Adipocyte (in vitro differentiated cells): Measurements from ENCODE around the gene NBL1.

ENCODE experiments used
- DNase-seq: peaks from one replicate; pipeline ENCODE4 v3.0.0-alpha.2; 2015; ENCODE audit warnings: low read depth
- H3K27me3 ChIP-seq: replicated peaks from 2 replicates; pipeline ENCODE4 v1.7.0; 2013; ENCODE audit warnings: mild to moderate bottlenecking, low read length, moderate library complexity; ENCODE audit not compliant: control insufficient read depth, insufficient read depth
- H3K36me3 ChIP-seq: 2 replicates; pipeline ENCODE4 v1.7.0; 2013; ENCODE audit warnings: low read length, mild to moderate bottlenecking, moderate library complexity; ENCODE audit not compliant: control insufficient read depth, insufficient read depth, severe bottlenecking
- H3K4me1 ChIP-seq: 2 replicates; pipeline ENCODE4 v1.7.0; 2013; ENCODE audit warnings: mild to moderate bottlenecking, low read length, moderate library complexity; ENCODE audit not compliant: control insufficient read depth, insufficient read depth
- H3K4me3 ChIP-seq: 2 replicates; pipeline ENCODE4 v1.7.0; 2013; ENCODE audit warnings: mild to moderate bottlenecking, low read length, moderate library complexity
- H3K9ac ChIP-seq: 2 replicates; pipeline ENCODE4 v1.7.0; 2013; ENCODE audit warnings: mild to moderate bottlenecking, low read length, moderate library complexity
- H3K9me3 ChIP-seq: 2 replicates; pipeline ENCODE4 v1.7.0; 2013; ENCODE audit warnings: mild to moderate bottlenecking, low read length, moderate library complexity; ENCODE audit not compliant: control insufficient read depth

Gene NBL1

GRCh38 chr1:19610282-19610981, 33.7 kb upstream of the NBL1 start:
- H3K9me3 ChIP-seq: no peaks in the 10 kb centered on the region
- H3K4me1 ChIP-seq: peaks cover 22% of the 10 kb centered on the region
- no peak overlapping the region for H3K9ac ChIP-seq
- peaks cover 9% of the 10 kb centered on the region for H3K36me3 ChIP-seq
- H3K27me3 ChIP-seq: no peaks in the 10 kb centered on the region
- no peak overlapping the region for H3K4me3 ChIP-seq
- DNase-seq: no peak

GRCh38 chr1:19612530-19612929, 31.6 kb upstream of the NBL1 start:
- no peak overlapping the region for H3K9ac ChIP-seq
- no peaks in the 10 kb centered on the region for H3K27me3 ChIP-seq
- DNase-seq: no peak
- no peaks in the 10 kb centered on the region for H3K9me3 ChIP-seq
- peaks cover 16% of the 10 kb centered on the region for H3K4me1 ChIP-seq
- H3K4me3 ChIP-seq: no peak overlapping the region
- peaks cover 21% of the 10 kb centered on the region for H3K36me3 ChIP-seq

GRCh38 chr1:19613171-19613703, 30.9 kb upstream of the NBL1 start:
- Histone ChIP-seq H3K9ac (no peak overlapping the region), H3K9me3 (no peaks in the 10 kb centered on the region), H3K4me1 (peaks cover 13% of the 10 kb centered on the region), H3K27me3 (no peaks in the 10 kb centered on the region), H3K36me3 (peaks cover 21% of the 10 kb centered on the region), H3K4me3 (no peak overlapping the region)
- no peak for DNase-seq

- Histone ChIP-seq H3K9me3 (no peaks in the 10 kb centered on the region), H3K4me1 (peaks cover 28% of the 10 kb centered on the region), H3K36me3 (peaks cover 21% of the 10 kb centered on the region), H3K4me3 (no peak overlapping the region), H3K27me3 (no peaks in the 10 kb centered on the region), H3K9ac (no peak overlapping the region)
- no peak for DNase-seq
Observed at GRCh38 chr1:19615438-19615837, 28.7 kb upstream of the NBL1 start.

DNA sequence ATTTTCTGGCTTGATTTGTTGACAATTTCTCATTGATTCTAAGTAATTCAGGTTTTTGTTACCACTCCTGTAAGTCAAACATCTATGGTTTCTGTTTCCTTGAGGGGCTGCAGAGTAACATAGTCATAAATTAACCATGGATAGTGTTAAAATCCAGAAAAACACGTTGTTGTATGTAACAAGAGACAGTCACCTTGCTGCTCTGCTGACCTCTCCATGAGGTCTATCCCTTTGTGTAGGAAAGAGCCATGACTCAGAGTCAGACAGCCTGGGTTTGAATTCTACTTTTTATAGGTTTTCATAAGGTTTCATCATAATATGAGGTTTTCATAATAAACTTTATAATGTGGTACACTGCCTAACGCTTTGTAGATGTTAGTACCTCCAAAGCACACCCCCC, 27.6 kb upstream of the NBL1 start:
- no peaks in the 10 kb centered on the region for H3K27me3 ChIP-seq
- peaks cover 37% of the 10 kb centered on the region for H3K4me1 ChIP-seq
- peak; percentile 28 for DNase-seq
- H3K9me3 ChIP-seq: no peaks in the 10 kb centered on the region
- no peak overlapping the region for H3K4me3 ChIP-seq
- no peak overlapping the region for H3K9ac ChIP-seq
- peaks cover 21% of the 10 kb centered on the region for H3K36me3 ChIP-seq

DNA sequence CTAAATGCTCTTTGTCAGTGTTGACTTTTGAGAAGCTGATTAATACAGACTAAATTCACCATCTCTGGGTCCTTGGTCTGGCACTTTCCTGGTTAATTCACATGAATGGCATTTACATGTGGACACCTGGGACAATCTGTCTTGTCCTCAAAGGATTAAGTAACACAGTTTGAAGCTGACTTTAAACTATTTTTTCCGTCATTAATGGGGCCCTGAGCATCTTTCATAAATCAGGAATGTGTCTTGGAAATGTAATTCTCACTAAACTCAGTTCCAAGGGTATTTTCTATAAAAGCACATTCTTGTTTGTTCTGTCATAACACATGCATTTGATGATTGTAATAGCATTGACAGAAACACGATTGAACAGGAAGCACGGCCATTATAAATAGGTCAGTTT, 26.7 kb upstream of the NBL1 start:
- H3K36me3 ChIP-seq: peaks cover 21% of the 10 kb centered on the region
- peaks cover 46% of the 10 kb centered on the region for H3K4me1 ChIP-seq
- H3K9me3 ChIP-seq: no peaks in the 10 kb centered on the region
- H3K4me3 ChIP-seq: no peak overlapping the region
- DNase-seq: no peak
- H3K27me3 ChIP-seq: no peaks in the 10 kb centered on the region
- H3K9ac ChIP-seq: peak overlapping the region; percentile 40

- peaks cover 24% of the 10 kb centered on the region for H3K36me3 ChIP-seq
- H3K4me3 ChIP-seq: no peak overlapping the region
- no peak for DNase-seq
- H3K9me3 ChIP-seq: no peaks in the 10 kb centered on the region
- no peaks in the 10 kb centered on the region for H3K27me3 ChIP-seq
- no peak overlapping the region for H3K9ac ChIP-seq
- peaks cover 49% of the 10 kb centered on the region for H3K4me1 ChIP-seq
Observed at GRCh38 chr1:19618428-19618827, 25.7 kb upstream of the NBL1 start.

- DNase-seq: peak; percentile 28
- Histone ChIP-seq H3K4me3 (no peak overlapping the region), H3K9me3 (no peaks in the 10 kb centered on the region), H3K4me1 (peaks cover 53% of the 10 kb centered on the region), H3K9ac (peak overlapping the region; percentile 9), H3K36me3 (peaks cover 35% of the 10 kb centered on the region), H3K27me3 (no peaks in the 10 kb centered on the region)
Observed at GRCh38 chr1:19619697-19620384, 24.3 kb upstream of the NBL1 start.

DNA sequence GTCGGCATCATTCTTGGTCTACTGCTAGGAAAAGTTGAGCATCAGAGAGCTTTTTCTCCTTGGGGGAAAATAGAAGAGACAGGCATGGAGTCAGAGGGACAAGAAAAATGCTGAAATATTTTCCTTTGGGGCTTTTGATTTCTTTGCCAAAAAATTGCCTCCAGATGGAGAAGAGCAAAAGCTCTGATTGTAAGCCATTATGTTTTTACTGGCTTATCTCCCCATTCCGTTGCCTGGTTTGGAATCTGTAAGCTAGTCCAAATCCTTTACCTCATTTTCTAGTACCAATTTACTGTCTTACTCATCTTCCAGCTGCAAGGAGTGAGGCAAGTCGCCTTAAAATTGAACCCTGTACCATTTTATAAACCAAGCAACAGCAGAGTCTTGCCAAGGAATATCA, 23.3 kb upstream of the NBL1 start:
- no peaks in the 10 kb centered on the region for H3K9me3 ChIP-seq
- H3K36me3 ChIP-seq: peaks cover 34% of the 10 kb centered on the region
- peaks cover 53% of the 10 kb centered on the region for H3K4me1 ChIP-seq
- DNase-seq: peak; percentile 67
- H3K4me3 ChIP-seq: no peak overlapping the region
- no peaks in the 10 kb centered on the region for H3K27me3 ChIP-seq
- H3K9ac ChIP-seq: peak overlapping the region; percentile 9

- H3K36me3 ChIP-seq: peaks cover 37% of the 10 kb centered on the region
- no peaks in the 10 kb centered on the region for H3K27me3 ChIP-seq
- H3K9me3 ChIP-seq: no peaks in the 10 kb centered on the region
- peak; percentile 24 for DNase-seq
- H3K9ac ChIP-seq: no peak overlapping the region
- H3K4me3 ChIP-seq: no peak overlapping the region
- peaks cover 50% of the 10 kb centered on the region for H3K4me1 ChIP-seq
Observed at GRCh38 chr1:19621274-19621950, 22.7 kb upstream of the NBL1 start.

GRCh38 chr1:19622204-19622603, 21.9 kb upstream of the NBL1 start:
- Histone ChIP-seq H3K9me3 (no peaks in the 10 kb centered on the region), H3K27me3 (no peaks in the 10 kb centered on the region), H3K4me1 (peaks cover 42% of the 10 kb centered on the region), H3K9ac (peak overlapping the region; percentile 10), H3K36me3 (peaks cover 43% of the 10 kb centered on the region), H3K4me3 (no peak overlapping the region)
- peak; percentile 72 for DNase-seq
